Adrenal gland (tissue), 12 donors: ENCODE measurements around the gene ANKRD27. TPM values are rescaled to one million over a fixed set of nuclear protein-coding genes. Genes with fewer than 3 reads are reported as not detected.
"Not testable (repeated sequence)": the region's sequence is repeated elsewhere in the genome, so short reads cannot be mapped to it uniquely, and the experiment has no call there.

Experiments used
- DNase-seq, 7 donors: peaks; one replicate each; pipeline ENCODE4 v3.0.0-alpha.2; 2019 to 2020
- H3K27ac ChIP-seq, 5 donors: fragments of 200-600 bp; sonication (generic) in 4 of 5; 1 replicate in 3 of 5; 2 replicates in 2 of 5; pipeline versions ENCODE4 v1.5.1 to v1.8.0; 2016 to 2020; ENCODE audit warnings: mild to moderate bottlenecking in 1 of 5
- H3K27me3 ChIP-seq: fragments of 200-600 bp; 2 replicates; pipeline ENCODE4 v1.8.0; 2021
- H3K36me3 ChIP-seq, 2 donors: fragments of 200-600 bp; replicated peaks in 1 of 2; 1 replicate in 1 of 2; 2 replicates in 1 of 2; pipeline versions ENCODE4 v1.5.1 to v1.8.0; 2018 to 2022
- H3K4me1 ChIP-seq, 2 donors: fragments of 200-600 bp; replicated peaks in 1 of 2; 1 replicate in 1 of 2; 2 replicates in 1 of 2; pipeline versions ENCODE4 v1.5.1 to v1.8.0; 2018 to 2021
- H3K4me3 ChIP-seq, 4 donors: fragments of 200-600 bp; sonication (generic) in 3 of 4; one replicate each; pipeline ENCODE4 v1.5.1; 2016 to 2018
- H3K9me3 ChIP-seq, 3 donors: fragments of 200-600 bp; sonication (generic) in 1 of 3; replicated peaks in 1 of 3; 1 replicate in 2 of 3; 2 replicates in 1 of 3; pipeline versions ENCODE4 v1.5.1 to v1.8.0; 2016 to 2021
- POLR2A ChIP-seq, 2 donors: fragments of 450-650 bp; IDR thresholded peaks; one replicate each; pipeline ENCODE4 v1.6.1; 2017; ENCODE audit warnings: antibody characterized with exemption in 2 of 2, mild to moderate bottlenecking in 2 of 2, moderate library complexity in 1 of 2
- WGBS, 4 donors: extraction: QIAGEN DNeasy Blood & Tissue Kit in 2 of 4; methylation state at CpG; one replicate each; pipeline versions ENCODE4 v1.1.5 to v1.1.7; 2013 to 2017; 5-methylcytosine and 5-hydroxymethylcytosine counted together
- intact Hi-C, 2 donors: fragments of 100-400 bp; cut with DNase I; formaldehyde crosslinking; loops; one replicate each; pipeline versions ENCODE4 v1.14.1 to v1.15.0; 2022 to 2023
- polyA plus RNA-seq, 3 donors: library from polyadenylated mRNA; stranded (reverse); fragments of 200-250 nt in 2 of 3; fragments of 350-450 nt in 1 of 3; fragmentation: Illumina TruSeq in 1 of 3; extraction: RNeasy Lipid Tissue Mini Kit (QIAGEN cat#74804) in 1 of 3; gene quantifications; one replicate each; pipeline ENCODE4 v1.2.3, GENCODE V29; 2013 to 2014
- total RNA-seq, 9 donors: library from RNA; depleted of rRNA in 4 of 9; stranded (reverse); fragments of >200 nt in 4 of 9; fragments of 120-200 nt in 1 of 9; fragmentation: NEBNext Ultra II Directional in 1 of 9; extraction: Animal tissue kit (Norgen Biotek cat#: 25700) in 1 of 9; gene quantifications; one replicate each; pipeline versions ENCODE4 v1.1.0 to v1.2.4, GENCODE V29; 2013 to 2023
- TF ChIP-seq, protein P1 (sequence below), 6 experiments: fragments of 450-650 bp in 4 of 6; fragments of 200-600 bp in 2 of 6; sonication (generic) in 1 of 6; IDR thresholded peaks; 1 replicate in 5 of 6; 2 replicates in 1 of 6; pipeline versions ENCODE4 v1.5.1 to v1.8.0; 2016 to 2021; ENCODE audit warnings: antibody characterized with exemption in 6 of 6, mild to moderate bottlenecking in 2 of 6, moderate library complexity in 1 of 6
- donor health status: healthy with polysubstance abuse.
- donor health status: Bipolar disorder and iron deficiency.
- donor health status: DM: yes; HTN: yes; CAD: no.
- donor health status: DM: no; HTN: no; CAD: no.
- donor health status: DM: no; HTN: no; CAD: no.
- donor health status: DM: yes; HTN: yes; CAD: no.

ANKRD27 gene
- total and polyA plus RNA-seq, 12 donors = 7.2 to 25.3 (median 18.2) TPM

DNA sequence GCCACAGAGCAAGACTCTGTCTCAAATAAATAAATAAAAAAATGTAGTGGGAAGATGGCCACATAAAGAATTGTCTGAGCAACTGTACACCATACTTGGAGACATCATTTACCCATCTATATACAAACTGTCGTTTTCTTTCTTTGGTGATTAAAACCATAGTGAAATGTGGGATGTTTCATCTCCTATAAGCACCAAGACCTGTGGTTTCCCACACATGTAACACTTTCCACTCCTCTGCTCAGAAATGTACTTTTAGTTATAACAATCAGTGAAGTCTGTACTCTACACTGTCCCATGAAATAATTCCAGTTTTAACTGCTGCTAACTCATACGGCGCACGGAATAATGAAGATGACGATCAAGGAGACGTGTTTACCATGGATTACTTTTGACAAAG lies 75.7 kb downstream of the ANKRD27 start:
- Histone ChIP-seq H3K27me3 (no peaks in the 10 kb centered on the region), H3K36me3 (peaks cover 0 to 75% of the 10 kb centered on the region in 2 donors), H3K4me3 (no peak overlapping the region), H3K27ac (no peak overlapping the region), H3K9me3 (no peaks in the 10 kb centered on the region), H3K4me1 (no peaks in the 10 kb centered on the region)
- no peak for DNase-seq
- WGBS, 4 donors = 86 to 88% (median 87%) methylated on average over 6 of the region's 6 CpGs
- intact Hi-C loops = no loop called here
- no peak for TF ChIP-seq POLR2A (IDR thresholded peaks at IDR 0.05)
- TF ChIP-seq, protein P1, sequence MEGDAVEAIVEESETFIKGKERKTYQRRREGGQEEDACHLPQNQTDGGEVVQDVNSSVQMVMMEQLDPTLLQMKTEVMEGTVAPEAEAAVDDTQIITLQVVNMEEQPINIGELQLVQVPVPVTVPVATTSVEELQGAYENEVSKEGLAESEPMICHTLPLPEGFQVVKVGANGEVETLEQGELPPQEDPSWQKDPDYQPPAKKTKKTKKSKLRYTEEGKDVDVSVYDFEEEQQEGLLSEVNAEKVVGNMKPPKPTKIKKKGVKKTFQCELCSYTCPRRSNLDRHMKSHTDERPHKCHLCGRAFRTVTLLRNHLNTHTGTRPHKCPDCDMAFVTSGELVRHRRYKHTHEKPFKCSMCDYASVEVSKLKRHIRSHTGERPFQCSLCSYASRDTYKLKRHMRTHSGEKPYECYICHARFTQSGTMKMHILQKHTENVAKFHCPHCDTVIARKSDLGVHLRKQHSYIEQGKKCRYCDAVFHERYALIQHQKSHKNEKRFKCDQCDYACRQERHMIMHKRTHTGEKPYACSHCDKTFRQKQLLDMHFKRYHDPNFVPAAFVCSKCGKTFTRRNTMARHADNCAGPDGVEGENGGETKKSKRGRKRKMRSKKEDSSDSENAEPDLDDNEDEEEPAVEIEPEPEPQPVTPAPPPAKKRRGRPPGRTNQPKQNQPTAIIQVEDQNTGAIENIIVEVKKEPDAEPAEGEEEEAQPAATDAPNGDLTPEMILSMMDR (IDR thresholded peaks at IDR 0.05) = no peak

DNA sequence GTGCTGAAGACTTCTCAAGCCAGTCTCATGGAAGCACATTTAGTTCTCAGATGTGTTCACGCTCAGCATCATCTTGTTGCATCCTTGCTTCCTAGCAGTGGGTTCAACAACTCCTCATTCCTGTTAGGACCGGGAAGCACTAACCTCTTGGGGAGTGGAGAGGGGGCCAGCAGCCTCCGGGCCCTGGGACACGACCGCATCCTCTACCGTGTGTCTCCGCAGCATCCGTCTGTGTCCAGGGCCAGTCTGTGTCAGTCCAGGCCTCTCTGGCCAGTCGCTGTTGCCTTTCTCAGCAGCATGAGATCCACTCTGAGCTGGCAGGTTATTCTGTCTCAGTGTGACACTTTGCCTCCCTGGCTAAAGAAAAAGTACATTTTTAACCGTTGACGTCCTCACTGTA lies 77.0 kb downstream of the ANKRD27 start:
- no peaks in the 10 kb centered on the region for H3K4me1 ChIP-seq
- intact Hi-C loops = no loop called here
- no peak for TF ChIP-seq POLR2A (IDR thresholded peaks at IDR 0.05)
- TF ChIP-seq, protein P1 (IDR thresholded peaks at IDR 0.05) = no peak
- H3K36me3 ChIP-seq = peaks cover 0 to 67% of the 10 kb centered on the region in 2 donors
- no peaks in the 10 kb centered on the region for H3K27me3 ChIP-seq
- H3K27ac ChIP-seq = no peak overlapping the region
- no peaks in the 10 kb centered on the region for H3K9me3 ChIP-seq
- WGBS, 4 donors = 92 to 99% (median 94%) methylated on average over 9 to 11 of the region's 11 CpGs
- H3K4me3 ChIP-seq = no peak overlapping the region
- DNase-seq = no peak

DNA sequence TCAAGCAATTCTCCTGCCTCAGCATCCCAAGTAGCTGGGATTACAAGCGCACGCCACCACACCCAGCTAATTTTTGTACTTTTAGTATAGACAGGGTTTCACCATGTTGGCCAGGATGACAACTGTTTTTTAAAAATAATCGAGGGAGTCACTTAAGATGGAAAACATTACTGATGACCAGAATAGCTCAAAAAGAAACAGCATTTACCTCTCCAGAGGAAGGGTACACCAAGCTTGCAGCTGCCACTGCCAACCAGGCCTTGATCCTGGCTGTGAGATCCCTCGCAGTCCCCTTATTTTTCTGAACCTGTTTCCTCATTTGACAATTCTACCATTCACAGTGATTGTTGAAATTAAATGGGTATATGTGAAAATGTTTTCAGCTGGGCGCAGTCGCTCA lies 79.5 kb downstream of the ANKRD27 start:
- H3K27ac ChIP-seq = no peak overlapping the region

DNA sequence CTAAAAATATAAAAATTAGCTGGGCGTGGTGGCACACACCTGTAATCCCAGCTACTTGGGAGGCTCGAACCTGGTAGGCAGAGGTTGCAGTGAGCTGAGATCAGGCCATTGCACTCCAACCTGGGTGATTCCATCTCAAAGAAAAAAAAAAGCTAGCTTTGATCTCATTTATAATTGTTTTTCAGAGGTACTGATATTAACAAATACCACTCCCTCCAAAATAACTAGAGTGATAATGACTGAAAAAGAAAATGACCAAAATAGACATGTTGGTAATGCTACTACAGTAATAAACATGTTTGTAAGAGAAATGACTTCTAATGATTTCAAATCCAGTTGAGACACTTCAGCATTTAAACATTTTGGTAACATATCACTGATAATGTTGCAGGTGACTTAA lies 81.0 kb downstream of the ANKRD27 start:
- no peaks in the 10 kb centered on the region for H3K27me3 ChIP-seq
- 83 to 96% (median 94%) methylated on average over 2 of the region's 2 CpGs for WGBS, 4 donors
- H3K27ac ChIP-seq = no peak overlapping the region
- H3K4me1 ChIP-seq = no peaks in the 10 kb centered on the region
- no peak overlapping the region for H3K4me3 ChIP-seq
- no peak for DNase-seq
- TF ChIP-seq, protein P1 (IDR thresholded peaks at IDR 0.05) = no peak
- TF ChIP-seq POLR2A (IDR thresholded peaks at IDR 0.05) = no peak
- no peaks in the 10 kb centered on the region for H3K9me3 ChIP-seq
- peaks cover 0 to 40% of the 10 kb centered on the region in 2 donors for H3K36me3 ChIP-seq
- intact Hi-C loops = no loop called here

More for the DNA sequence above, 79.5 kb downstream of the ANKRD27 start:
- WGBS, 4 donors = 92 to 99% (median 96%) methylated on average over 6 of the region's 6 CpGs
- H3K9me3 ChIP-seq = no peaks in the 10 kb centered on the region
- no peaks in the 10 kb centered on the region for H3K4me1 ChIP-seq
- TF ChIP-seq POLR2A (IDR thresholded peaks at IDR 0.05) = no peak
- TF ChIP-seq, protein P1 (IDR thresholded peaks at IDR 0.05) = no peak
- no peaks in the 10 kb centered on the region for H3K27me3 ChIP-seq
- H3K36me3 ChIP-seq = peaks cover 0 to 44% of the 10 kb centered on the region in 2 donors
- no peak overlapping the region for H3K4me3 ChIP-seq
- no peak for DNase-seq
- intact Hi-C loops = no loop called here

DNA sequence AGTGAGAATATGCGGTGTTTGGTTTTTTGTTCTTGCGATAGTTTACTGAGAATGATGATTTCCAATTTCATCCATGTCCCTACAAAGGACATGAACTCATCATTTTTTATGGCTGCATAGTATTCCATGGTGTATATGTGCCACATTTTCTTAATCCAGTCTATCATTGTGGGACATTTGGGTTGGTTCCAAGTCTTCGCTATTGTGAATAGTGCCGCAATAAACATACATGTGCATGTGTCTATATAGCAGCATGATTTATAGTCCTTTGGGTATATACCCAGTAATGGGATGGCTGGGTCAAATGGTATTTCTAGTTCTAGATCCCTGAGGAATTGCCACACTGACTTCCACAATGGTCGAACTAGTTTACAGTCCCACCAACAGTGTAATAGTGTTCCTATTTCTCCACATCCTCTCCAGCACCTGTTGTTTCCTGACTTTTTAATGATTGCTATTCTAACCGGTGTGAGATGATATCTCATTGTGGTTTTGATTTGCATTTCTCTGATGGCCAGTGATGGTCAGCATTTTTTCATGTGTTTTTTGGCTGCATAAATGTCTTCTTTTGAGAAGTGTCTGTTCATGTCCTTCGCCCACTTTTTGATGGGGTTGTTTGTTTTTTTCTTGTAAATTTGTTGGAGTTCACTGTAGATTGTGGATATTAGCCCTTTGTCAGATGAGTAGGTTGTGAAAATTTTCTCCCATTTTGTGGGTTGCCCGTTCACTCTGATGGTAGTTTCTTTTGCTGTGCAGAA lies 87.1 kb downstream of the ANKRD27 start:
- not testable (repeated sequence) for DNase-seq
- intact Hi-C loops = loop anchor here in 1 of 2 donors (10.0 kb wide), 1 partner anchor 377 kb away; no protein-coding TSS in a partner anchor

More for the DNA sequence above, 87.1 kb downstream of the ANKRD27 start:
- H3K4me3 ChIP-seq, H3K9me3 ChIP-seq, H3K4me1 ChIP-seq, H3K27ac ChIP-seq, H3K27me3 ChIP-seq: not testable (repeated sequence)
- peaks cover 0 to 30% of the 10 kb centered on the region in 2 donors for H3K36me3 ChIP-seq
- 90 to 98% (median 93%) methylated on average over 4 to 7 of the region's 8 CpGs for WGBS, 4 donors
